Activated CD4-positive, alpha-beta T cell treated with anti-CD3 and anti-CD28 coated beads for 36 hours (primary cell): ENCODE results near the gene IKZF3. TPM values are rescaled to one million over a fixed set of nuclear protein-coding genes. Genes with fewer than 3 reads are reported as not detected.
"Not testable (repeated sequence)": the region's sequence is repeated elsewhere in the genome, so short reads cannot be mapped to it uniquely, and the experiment has no call there.

Experiments
- ATAC-seq: fragments of 200-7000 bp; cut with Tn5 transposase; one replicate; pipeline ENCODE4 v1.10.0; 2021; ENCODE audit warnings: mild to moderate bottlenecking, moderate library complexity
- CTCF ChIA-PET: fragments of 350-600 bp; sonication (Branson Sonifier 250); formaldehyde crosslinking; loops from one replicate; lab custom pipeline; 2021; ENCODE audit warnings: antibody characterized with exemption; lab: Charles Lee
- POLR2A ChIA-PET: fragments of 350-600 bp; sonication (Branson Sonifier 250); formaldehyde crosslinking; loops from one replicate; lab custom pipeline; 2021; ENCODE audit warnings: antibody characterized with exemption, inconsistent platforms; lab: Charles Lee
- DNase-seq: peaks from one replicate; pipeline ENCODE4 v3.0.0-alpha.2; 2020
- H3K27ac Mint-ChIP-seq: one replicate; pipeline ENCODE4 v1.8.0; 2021; ENCODE audit warnings: mixed read lengths
- H3K27me3 Mint-ChIP-seq: one replicate; pipeline ENCODE4 v1.8.0; 2021; ENCODE audit warnings: mixed read lengths
- H3K36me3 Mint-ChIP-seq: one replicate; pipeline ENCODE4 v1.8.0; 2021; ENCODE audit warnings: low read depth, mixed read lengths
- H3K4me1 Mint-ChIP-seq: one replicate; pipeline ENCODE4 v1.8.0; 2021; ENCODE audit warnings: mixed read lengths
- H3K4me3 Mint-ChIP-seq: one replicate; pipeline ENCODE4 v1.8.0; 2021; ENCODE audit warnings: mild to moderate bottlenecking, moderate library complexity, mixed read lengths
- H3K9me3 Mint-ChIP-seq: one replicate; pipeline ENCODE4 v1.8.0; 2021; ENCODE audit warnings: low read depth, mixed read lengths
- intact Hi-C, 2 experiments: fragments of 100-400 bp; cut with DNase I in 1 of 2; cut with micrococcal nuclease in 1 of 2; formaldehyde crosslinking; loops; one replicate each; pipeline versions ENCODE4 v1.14.2 to v1.15.1; 2022 to 2024; cut with DNase I, micrococcal nuclease
- total RNA-seq, 2 experiments: library from RNA; stranded (reverse); gene quantifications; one replicate each; pipeline ENCODE4 v1.2.3, GENCODE V29; 2021

IKZF3 gene
- total RNA-seq, 2 experiments from 2014 or later: 37.6 to 50.4 TPM

DNA sequence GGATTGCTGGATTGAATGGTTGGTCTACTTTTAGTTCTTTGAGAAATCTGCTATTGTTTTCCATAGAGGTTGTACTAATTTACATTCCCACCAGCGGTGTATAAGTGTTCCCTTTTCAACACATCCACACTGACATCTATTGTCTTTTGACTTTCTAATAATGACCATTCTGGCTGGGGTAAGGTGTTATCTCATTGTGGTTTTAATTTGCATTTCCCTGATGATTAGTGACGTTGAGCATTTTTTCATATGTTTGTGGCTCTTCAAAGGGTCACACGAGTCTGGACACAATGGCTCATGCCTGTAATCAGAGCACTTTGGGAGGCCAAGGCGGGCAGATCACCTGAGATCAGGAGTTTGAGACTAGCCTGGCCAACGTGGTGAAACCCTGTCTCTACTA is 22.0 kb upstream of the IKZF3 start:
- POLR2A ChIA-PET, intact Hi-C loops, H3K9me3 Mint-ChIP-seq, H3K27me3 Mint-ChIP-seq, H3K36me3 Mint-ChIP-seq, DNase-seq, H3K27ac Mint-ChIP-seq, H3K4me1 Mint-ChIP-seq, ATAC-seq, H3K4me3 Mint-ChIP-seq: not testable (repeated sequence)
- CTCF ChIA-PET: interaction anchor here (1.0 kb wide), 1 partner anchor 9 kb away, joined by 4 read pairs; no protein-coding TSS in a partner anchor

DNA sequence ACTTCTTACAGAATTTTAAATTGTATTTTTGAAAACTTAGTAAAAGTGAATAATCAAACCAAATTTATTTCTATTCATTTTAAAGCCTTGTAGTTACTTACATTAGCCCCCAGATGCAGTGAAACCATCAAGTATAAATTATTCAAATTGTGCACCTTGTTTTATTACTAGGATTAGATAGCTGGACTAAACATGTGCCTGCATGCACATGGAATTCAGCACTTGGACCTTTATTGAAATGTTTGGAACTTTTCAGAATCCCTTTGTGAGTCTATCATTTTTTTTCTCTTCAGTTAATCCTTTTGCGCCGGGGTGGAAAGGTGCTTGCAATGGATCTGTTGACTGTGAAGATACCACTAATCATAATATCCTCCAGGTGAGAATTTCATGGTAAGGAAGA is 8.6 kb upstream of the IKZF3 start:
- DNase-seq: no peak
- Mint-ChIP-seq H3K27me3 (no peaks in the 10 kb centered on the region), H3K36me3 (no peaks in the 10 kb centered on the region), H3K9me3 (peaks cover 5% of the 10 kb centered on the region), H3K4me3 (no peak overlapping the region), H3K4me1 (peaks cover 17% of the 10 kb centered on the region), H3K27ac (no peak overlapping the region)
- CTCF ChIA-PET: interaction anchor here (1.0 to 2.4 kb wide), 8 partner anchors 12 to 248 kb away, joined by 3 to 8 read pairs (median 5); partner anchors contain the start of gene PSMD3
- intact Hi-C loops: loop anchor here (1.0 kb wide), 1 partner anchor 108 kb away; the partner anchor contains the start of gene PSMD3 (in 2 of the 2)
- POLR2A ChIA-PET: no interaction called here
- ATAC-seq: no peak

DNA sequence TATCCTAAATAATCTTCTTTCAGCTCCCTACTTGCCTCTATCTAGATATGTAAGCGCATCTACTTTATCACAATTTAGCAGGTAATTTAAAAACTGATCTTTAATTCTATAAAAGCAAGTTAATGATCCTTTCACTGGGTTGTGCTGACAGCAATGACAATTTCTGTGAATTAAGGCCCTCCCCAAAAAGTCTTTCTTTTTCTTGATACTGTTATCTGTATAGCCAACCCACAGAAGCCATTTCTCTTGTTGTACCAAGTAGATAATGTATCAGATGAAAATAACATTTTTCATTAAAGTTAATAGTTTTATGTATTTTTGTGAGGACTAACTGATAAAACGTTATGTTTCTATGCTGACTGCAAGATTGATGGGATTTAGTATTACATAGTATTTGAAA is 7.7 kb upstream of the IKZF3 start:
- Mint-ChIP-seq H3K27ac (no peak overlapping the region), H3K9me3 (peaks cover 5% of the 10 kb centered on the region), H3K4me1 (peaks cover 26% of the 10 kb centered on the region), H3K36me3 (no peaks in the 10 kb centered on the region), H3K4me3 (no peak overlapping the region), H3K27me3 (no peaks in the 10 kb centered on the region)
- DNase-seq (no peak), ATAC-seq (no peak)
- POLR2A ChIA-PET: no interaction called here
- CTCF ChIA-PET: interaction anchor here (1.0 to 2.4 kb wide), 6 partner anchors 11 to 247 kb away, joined by 3 to 8 read pairs (median 5); no protein-coding TSS in a partner anchor
- intact Hi-C loops: loop anchor here (1.0 kb wide), 1 partner anchor 108 kb away; the partner anchor contains the start of gene PSMD3 (in 2 of the 2)

DNA sequence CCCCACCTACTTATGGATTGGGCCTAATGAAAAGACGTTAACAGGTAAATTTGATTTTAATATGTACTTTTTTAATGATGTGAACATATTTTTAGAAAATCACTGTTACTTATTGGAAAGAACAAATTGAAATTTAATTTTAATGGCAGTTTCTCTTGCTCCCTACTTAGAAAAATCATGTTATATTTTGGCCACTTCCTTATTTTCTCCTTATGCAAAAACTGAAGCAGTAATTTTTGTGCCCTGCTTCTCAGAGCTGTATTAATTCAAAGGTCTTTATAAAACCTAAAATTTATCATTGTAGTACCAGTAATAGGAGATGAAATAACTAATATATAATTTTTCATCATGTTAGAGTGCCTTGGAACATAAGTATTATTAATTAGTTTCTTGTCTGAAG is 6.7 kb upstream of the IKZF3 start:
- DNase-seq (no peak), ATAC-seq (no peak)
- no peak overlapping the region for H3K4me3 Mint-ChIP-seq
- intact Hi-C loops: no loop called here
- ChIA-PET POLR2A (no interaction called here), CTCF (no interaction called here)
- no peaks in the 10 kb centered on the region for H3K36me3 Mint-ChIP-seq
- H3K27me3 Mint-ChIP-seq: no peaks in the 10 kb centered on the region
- peaks cover 5% of the 10 kb centered on the region for H3K9me3 Mint-ChIP-seq
- H3K4me1 Mint-ChIP-seq: peaks cover 35% of the 10 kb centered on the region
- no peak overlapping the region for H3K27ac Mint-ChIP-seq

DNA sequence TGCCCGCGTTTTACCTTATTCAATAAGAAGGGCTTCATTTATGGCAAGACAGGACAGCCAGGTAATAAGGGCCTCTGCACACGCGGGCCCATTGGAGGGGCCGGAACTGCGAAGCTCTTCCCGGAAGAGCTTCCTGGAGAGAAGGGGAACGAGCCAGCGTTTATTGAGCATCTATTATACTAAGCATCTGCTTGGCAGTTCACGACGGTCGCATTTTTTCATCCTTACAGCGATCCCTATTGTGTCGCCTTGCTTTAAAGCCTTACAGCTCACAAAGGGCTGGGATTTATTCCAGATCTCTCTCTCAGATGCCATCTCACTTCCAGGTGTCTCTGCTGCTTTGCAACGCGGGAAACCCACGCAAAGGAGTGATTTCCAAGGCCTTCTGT is 4.4 kb upstream of the IKZF3 start:
- intact Hi-C loops: loop anchor here in 1 of 2 experiments (5.0 kb wide), 1 partner anchor 231 kb away; the partner anchor contains the start of gene STARD3
- H3K27me3 Mint-ChIP-seq: no peaks in the 10 kb centered on the region
- POLR2A ChIA-PET: no interaction called here
- peak overlapping the region; percentile 53 for H3K4me3 Mint-ChIP-seq
- CTCF ChIA-PET: interaction anchor here (0.6 kb wide), 2 partner anchors 40 to 214 kb away, joined by 3 to 4 read pairs; no protein-coding TSS in a partner anchor
- DNase-seq (no peak), ATAC-seq (no peak)
- peaks cover 52% of the 10 kb centered on the region for H3K4me1 Mint-ChIP-seq
- peak overlapping the region; percentile 93 for H3K27ac Mint-ChIP-seq
- peaks cover 2% of the 10 kb centered on the region for H3K36me3 Mint-ChIP-seq
- peaks cover 5% of the 10 kb centered on the region for H3K9me3 Mint-ChIP-seq

DNA sequence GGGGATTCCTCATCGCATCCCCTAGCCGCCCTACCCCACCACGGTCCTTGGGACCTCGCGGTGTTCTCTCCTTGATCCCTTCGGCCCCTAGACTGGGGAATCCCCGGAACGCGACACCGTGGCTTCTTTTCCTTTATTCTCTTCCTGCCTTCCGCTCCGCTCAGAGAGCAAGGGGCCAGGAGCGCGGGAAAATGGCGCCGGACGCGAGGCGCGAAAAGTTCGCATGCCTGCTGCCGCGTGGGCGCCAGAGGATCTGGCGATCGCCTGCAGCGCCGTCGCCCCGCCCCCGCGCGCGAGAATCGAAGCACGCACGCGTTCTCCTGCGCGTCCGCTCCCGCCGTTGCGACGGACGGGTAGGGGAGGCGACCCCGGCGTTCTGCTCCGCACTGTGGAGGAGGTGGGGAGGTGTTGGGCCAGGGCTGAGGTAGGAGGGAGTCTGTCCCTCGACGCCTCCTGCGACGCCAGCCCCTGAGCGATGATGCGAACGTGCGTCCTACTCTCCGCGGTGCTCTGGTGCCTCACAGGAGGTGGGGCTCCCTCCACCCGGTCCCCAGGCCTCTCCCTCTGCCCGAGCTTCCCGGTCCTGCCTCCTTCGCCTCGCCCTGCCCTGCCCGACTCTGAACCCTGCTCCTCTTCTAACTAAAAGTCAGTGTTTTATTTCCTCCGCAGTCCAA is 3.9 kb upstream of the IKZF3 start, which contains the start of gene ZPBP2:
ZPBP2 (plus strand) TSS at position 323 of the 674 bp plus-strand sequence; CDS start at position 476, 153 bp downstream.
- no peak for ATAC-seq
- peaks cover 5% of the 10 kb centered on the region for H3K36me3 Mint-ChIP-seq
- ChIA-PET POLR2A (no interaction called here), CTCF (interaction anchor here (0.6 kb wide), 2 partner anchors 40 to 213 kb away, joined by 3 to 4 read pairs; no protein-coding TSS in a partner anchor)
- H3K4me1 Mint-ChIP-seq: peaks cover 52% of the 10 kb centered on the region
- DNase-seq: peak; percentile 74
- intact Hi-C loops: loop anchor here (1.0 to 5.0 kb wide), 10 partner anchors 59 to 231 kb away; partner anchors contain the start of genes LRRC3C (in 2 of the 2), ORMDL3 (in 2 of the 2), PSMD3 (in 2 of the 2) and MIEN1 (in 1 of the 2)
- no peaks in the 10 kb centered on the region for H3K27me3 Mint-ChIP-seq
- H3K9me3 Mint-ChIP-seq: peaks cover 5% of the 10 kb centered on the region
- peak within 1 kb of the TSS; percentile 93 for H3K27ac Mint-ChIP-seq
- H3K4me3 Mint-ChIP-seq: peak within 1 kb of the TSS; percentile 53

DNA sequence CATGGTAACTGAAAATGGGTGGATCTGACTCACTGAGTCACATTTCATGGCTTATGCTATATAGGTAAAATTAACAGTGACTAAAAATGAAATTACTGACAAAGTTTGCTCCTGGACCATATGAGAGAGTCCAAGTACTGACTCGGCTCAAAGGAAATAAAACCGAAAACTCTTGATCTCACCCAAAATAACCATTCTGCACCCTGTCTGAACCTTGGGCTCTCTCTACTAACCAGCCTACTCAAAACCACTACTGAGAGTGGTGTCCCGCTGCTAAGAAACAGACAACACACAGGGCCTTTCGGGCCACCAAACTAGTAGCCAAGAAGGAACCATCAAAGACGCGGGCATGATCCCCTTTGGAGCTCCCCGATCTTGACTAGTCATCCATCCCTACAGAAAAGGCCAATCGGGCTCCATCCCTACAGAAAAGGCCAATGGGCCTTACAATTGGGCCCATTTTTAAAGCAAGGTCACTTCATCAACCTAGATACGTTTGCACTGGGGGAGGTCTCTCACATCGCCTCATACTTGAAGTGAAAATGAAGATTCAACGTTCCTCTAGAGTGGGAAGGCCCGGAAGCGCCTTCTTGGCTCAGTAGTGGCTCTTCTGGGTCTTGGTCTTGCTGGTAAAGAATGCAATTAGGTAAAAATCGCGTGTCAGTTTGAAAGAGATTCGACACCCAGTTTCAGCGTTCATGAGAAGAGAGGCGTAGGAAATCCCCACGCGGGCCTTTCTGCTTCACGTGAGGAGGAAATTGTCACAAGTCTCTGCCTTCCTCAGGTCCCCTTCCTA is 3.2 kb upstream of the IKZF3 start:
- intact Hi-C loops: loop anchor here (1.0 to 5.0 kb wide), 10 partner anchors 60 to 230 kb away; partner anchors contain the start of genes LRRC3C (in 2 of the 2), ORMDL3 (in 2 of the 2), PSMD3 (in 2 of the 2) and MIEN1 (in 1 of the 2)
- H3K9me3 Mint-ChIP-seq: peaks cover 5% of the 10 kb centered on the region
- CTCF ChIA-PET: no interaction called here
- peak overlapping the region; percentile 53 for H3K4me3 Mint-ChIP-seq
- ATAC-seq: peak; percentile 81
- POLR2A ChIA-PET: interaction anchor here (0.9 kb wide), 1 partner anchor 97 kb away, joined by 5 read pairs; no protein-coding TSS in a partner anchor
- DNase-seq: peak; percentile 73
- no peaks in the 10 kb centered on the region for H3K27me3 Mint-ChIP-seq
- H3K4me1 Mint-ChIP-seq: peaks cover 52% of the 10 kb centered on the region
- H3K36me3 Mint-ChIP-seq: peaks cover 5% of the 10 kb centered on the region
- H3K27ac Mint-ChIP-seq: peak overlapping the region; percentile 93

DNA sequence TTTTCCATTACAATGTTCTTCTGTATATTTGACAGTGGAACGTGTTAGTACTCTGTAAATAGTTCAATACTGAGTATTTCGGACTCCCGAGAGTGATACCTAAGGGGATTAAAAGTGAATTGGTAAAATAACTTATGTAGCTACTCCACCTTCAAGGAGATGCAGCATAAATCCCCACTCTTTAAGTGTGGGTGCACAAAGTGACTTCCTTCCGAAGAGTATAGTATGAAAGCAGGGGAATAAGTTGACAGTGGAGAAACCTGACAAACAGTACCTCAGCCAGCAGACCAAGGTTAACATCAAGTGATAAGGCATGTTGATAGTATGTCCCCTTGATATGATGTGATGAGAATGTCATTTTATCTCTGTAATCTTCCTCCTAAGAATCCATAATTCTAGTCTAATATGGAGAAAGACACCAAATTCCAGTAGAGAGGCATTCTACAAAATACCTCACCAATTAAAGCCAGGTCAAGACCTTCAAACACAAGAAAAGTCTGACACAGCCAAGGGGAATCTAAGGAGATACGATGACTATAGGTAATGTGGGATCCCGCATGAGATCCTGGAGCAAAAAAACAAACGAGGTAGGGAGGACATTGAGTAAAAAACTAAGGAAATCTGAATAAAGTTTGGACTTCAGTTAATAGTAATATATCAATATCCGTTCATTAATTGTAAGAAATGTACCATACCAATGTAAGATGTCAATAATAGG is 2.1 kb upstream of the IKZF3 start:
- H3K4me1 Mint-ChIP-seq: peaks cover 56% of the 10 kb centered on the region
- ATAC-seq: no peak
- intact Hi-C loops: loop anchor here in 1 of 2 experiments (2.0 to 5.0 kb wide), 2 partner anchors 61 to 229 kb away; partner anchors contain the start of genes LRRC3C, ORMDL3 and STARD3

DNA sequence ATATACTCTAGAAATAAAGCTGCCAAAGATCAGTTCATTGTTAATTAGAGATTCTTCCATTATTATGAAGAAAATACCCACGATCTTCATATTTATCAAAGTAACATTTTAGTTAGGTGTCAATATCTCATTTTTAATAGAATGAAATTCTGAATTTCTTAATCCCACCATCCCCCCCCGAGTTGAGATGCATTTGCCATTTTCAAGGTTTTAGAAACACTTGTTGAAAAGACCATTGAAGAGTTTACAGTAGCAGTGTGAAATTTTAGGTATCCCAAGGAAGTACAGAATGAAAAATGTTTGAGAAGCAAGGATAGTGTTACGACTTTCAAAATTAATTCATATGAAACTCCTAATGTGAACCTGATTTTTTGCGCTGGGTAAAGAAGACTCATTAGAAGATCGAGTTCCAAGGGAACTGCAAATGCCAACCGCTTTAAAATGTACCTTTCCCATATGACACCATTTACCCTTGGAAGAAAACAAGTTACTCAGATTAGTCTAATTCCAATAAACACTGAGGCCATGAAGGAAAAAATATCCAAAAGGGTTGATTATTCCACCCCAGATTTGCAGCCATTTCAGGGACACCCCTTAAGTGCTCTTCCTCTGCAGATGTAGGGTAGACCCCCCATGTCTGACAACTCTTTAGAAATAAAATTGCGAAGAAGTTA is 731 bp downstream of the IKZF3 start:
- CTCF ChIA-PET: interaction anchor here (0.6 to 2.5 kb wide), 8 partner anchors 29 to 242 kb away, joined by 3 to 13 read pairs (median 3); no protein-coding TSS in a partner anchor
- Mint-ChIP-seq H3K27me3 (no peaks in the 10 kb centered on the region), H3K4me1 (peaks cover 61% of the 10 kb centered on the region), H3K9me3 (no peaks in the 10 kb centered on the region), H3K4me3 (peak overlapping the region; percentile 98), H3K27ac (peak overlapping the region; percentile 97), H3K36me3 (peaks cover 15% of the 10 kb centered on the region)
- POLR2A ChIA-PET: interaction anchor here (0.9 to 1.3 kb wide), 2 partner anchors 94 to 240 kb away, joined by 5 to 6 read pairs; no protein-coding TSS in a partner anchor
- intact Hi-C loops: loop anchor here (1.0 to 5.0 kb wide), 4 partner anchors 17 to 241 kb away; no protein-coding TSS in a partner anchor
- ATAC-seq: no peak
- no peak for DNase-seq

More for the DNA sequence above, 2.1 kb upstream of the IKZF3 start:
- no peaks in the 10 kb centered on the region for H3K27me3 Mint-ChIP-seq
- H3K9me3 Mint-ChIP-seq: peaks cover 5% of the 10 kb centered on the region
- CTCF ChIA-PET: interaction anchor here (1.4 to 2.5 kb wide), 4 partner anchors 9 to 245 kb away, joined by 3 to 13 read pairs (median 6); no protein-coding TSS in a partner anchor
- H3K36me3 Mint-ChIP-seq: peaks cover 6% of the 10 kb centered on the region
- no peak overlapping the region for H3K4me3 Mint-ChIP-seq
- no peak for DNase-seq
- POLR2A ChIA-PET: interaction anchor here (0.7 to 1.0 kb wide), 3 partner anchors 9 to 90 kb away, joined by 3 to 17 read pairs (median 4); no protein-coding TSS in a partner anchor
- H3K27ac Mint-ChIP-seq: peak overlapping the region; percentile 63
